Measurements from ENCODE around the gene SLC16A12. TPM values are rescaled to one million over a fixed set of nuclear protein-coding genes. Genes with fewer than 3 reads are reported as not detected.
"Not testable (repeated sequence)": the region's sequence is repeated elsewhere in the genome, so short reads cannot be mapped to it uniquely, and the experiment has no call there.

SLC16A12 gene
- total RNA-seq, 1 experiment from 2014 or later, result 10.9 TPM

GRCh38 chr10:89548673-89549072 lies 13.3 kb upstream of the SLC16A12 start:
- H3K36me3 Mint-ChIP-seq, result no peaks in the 10 kb centered on the region
- CTCF ChIA-PET, result no interaction called here
- no peak for DNase-seq (ENCODE audit: low spot score)
- no peak for ATAC-seq
- no peak for TF ChIP-seq E2F1 (CRISPR knock-in tag; IDR thresholded peaks at IDR 0.05)
- POLR2A ChIA-PET, result no interaction called here
- H3K4me3 Mint-ChIP-seq, result no peak overlapping the region
- H3K27me3 Mint-ChIP-seq (ENCODE audit: low read depth), result no peaks in the 10 kb centered on the region
- no peak overlapping the region for H3K27ac Mint-ChIP-seq
- H3K9me3 Mint-ChIP-seq, result peaks cover 21% of the 10 kb centered on the region
- no peaks in the 10 kb centered on the region; the same call in 1 of the 2 replicates for H3K4me1 Mint-ChIP-seq

GRCh38 chr10:89547853-89548513 lies 12.6 kb upstream of the SLC16A12 start:
- H3K27me3 Mint-ChIP-seq (ENCODE audit: low read depth), result no peaks in the 10 kb centered on the region
- TF ChIP-seq ZNF532 (CRISPR knock-in tag; IDR thresholded peaks at IDR 0.05; ENCODE audit: borderline replicate concordance), result no peak
- TF ChIP-seq, protein P1, sequence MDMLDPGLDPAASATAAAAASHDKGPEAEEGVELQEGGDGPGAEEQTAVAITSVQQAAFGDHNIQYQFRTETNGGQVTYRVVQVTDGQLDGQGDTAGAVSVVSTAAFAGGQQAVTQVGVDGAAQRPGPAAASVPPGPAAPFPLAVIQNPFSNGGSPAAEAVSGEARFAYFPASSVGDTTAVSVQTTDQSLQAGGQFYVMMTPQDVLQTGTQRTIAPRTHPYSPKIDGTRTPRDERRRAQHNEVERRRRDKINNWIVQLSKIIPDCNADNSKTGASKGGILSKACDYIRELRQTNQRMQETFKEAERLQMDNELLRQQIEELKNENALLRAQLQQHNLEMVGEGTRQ (CRISPR knock-in tag; IDR thresholded peaks at IDR 0.05), result no peak
- TF ChIP-seq E2F4 (CRISPR knock-in tag; IDR thresholded peaks at IDR 0.05; ENCODE audit: borderline replicate concordance, low read depth), result no peak
- no peak for TF ChIP-seq ZNF425 (CRISPR knock-in tag; conservative IDR thresholded peaks at IDR 0.05)
- no peak for TF ChIP-seq ZNF263 (CRISPR knock-in tag; IDR thresholded peaks at IDR 0.05; ENCODE audit: low read depth)
- no peak for TF ChIP-seq JAZF1 (CRISPR knock-in tag; IDR thresholded peaks at IDR 0.05)
- TF ChIP-seq NR2C2 (CRISPR knock-in tag; IDR thresholded peaks at IDR 0.05), result no peak
- TF ChIP-seq JUN (CRISPR knock-in tag; IDR thresholded peaks at IDR 0.05), result no peak
- TF ChIP-seq, protein P2, sequence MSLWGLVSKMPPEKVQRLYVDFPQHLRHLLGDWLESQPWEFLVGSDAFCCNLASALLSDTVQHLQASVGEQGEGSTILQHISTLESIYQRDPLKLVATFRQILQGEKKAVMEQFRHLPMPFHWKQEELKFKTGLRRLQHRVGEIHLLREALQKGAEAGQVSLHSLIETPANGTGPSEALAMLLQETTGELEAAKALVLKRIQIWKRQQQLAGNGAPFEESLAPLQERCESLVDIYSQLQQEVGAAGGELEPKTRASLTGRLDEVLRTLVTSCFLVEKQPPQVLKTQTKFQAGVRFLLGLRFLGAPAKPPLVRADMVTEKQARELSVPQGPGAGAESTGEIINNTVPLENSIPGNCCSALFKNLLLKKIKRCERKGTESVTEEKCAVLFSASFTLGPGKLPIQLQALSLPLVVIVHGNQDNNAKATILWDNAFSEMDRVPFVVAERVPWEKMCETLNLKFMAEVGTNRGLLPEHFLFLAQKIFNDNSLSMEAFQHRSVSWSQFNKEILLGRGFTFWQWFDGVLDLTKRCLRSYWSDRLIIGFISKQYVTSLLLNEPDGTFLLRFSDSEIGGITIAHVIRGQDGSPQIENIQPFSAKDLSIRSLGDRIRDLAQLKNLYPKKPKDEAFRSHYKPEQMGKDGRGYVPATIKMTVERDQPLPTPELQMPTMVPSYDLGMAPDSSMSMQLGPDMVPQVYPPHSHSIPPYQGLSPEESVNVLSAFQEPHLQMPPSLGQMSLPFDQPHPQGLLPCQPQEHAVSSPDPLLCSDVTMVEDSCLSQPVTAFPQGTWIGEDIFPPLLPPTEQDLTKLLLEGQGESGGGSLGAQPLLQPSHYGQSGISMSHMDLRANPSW (CRISPR knock-in tag; conservative IDR thresholded peaks at IDR 0.05; ENCODE audit: low read depth), result no peak
- ATAC-seq (no peak), DNase-seq (ENCODE audit: low spot score) (no peak)
- no peaks in the 10 kb centered on the region for H3K36me3 Mint-ChIP-seq
- H3K4me1 Mint-ChIP-seq, result no peaks in the 10 kb centered on the region; the same call in 1 of the 2 replicates
- H3K4me3 Mint-ChIP-seq, result no peak overlapping the region
- H3K27ac Mint-ChIP-seq, result no peak overlapping the region
- H3K9me3 Mint-ChIP-seq, result peaks cover 21% of the 10 kb centered on the region
- POLR2A ChIA-PET, result interaction anchor here (0.6 kb wide), 1 partner anchor 97 kb away, joined by 3 read pairs; no protein-coding TSS in a partner anchor
- CTCF ChIA-PET, result no interaction called here

- H3K9me3 Mint-ChIP-seq, result peaks cover 20% of the 10 kb centered on the region
- CTCF ChIA-PET; H3K36me3 Mint-ChIP-seq; DNase-seq (ENCODE audit: low spot score); POLR2A ChIA-PET; H3K27ac Mint-ChIP-seq; H3K4me3 Mint-ChIP-seq; H3K27me3 Mint-ChIP-seq (ENCODE audit: low read depth); ATAC-seq; H3K4me1 Mint-ChIP-seq: not testable (repeated sequence)
These were observed 11.3 kb upstream of the SLC16A12 start for GRCh38 chr10:89546651-89547050.
